ENCODE data around the gene TOLLIP.

Gene TOLLIP

GRCh38 chr11:1229471-1230120 lies 79.8 kb downstream of the TOLLIP start:
- peak; percentile 36 for DNase-seq

- peak; percentile 33 for DNase-seq
These were observed 80.4 kb downstream of the TOLLIP start for GRCh38 chr11:1228921-1229451.

- DNase-seq = peak; percentile 42
These were observed 81.2 kb downstream of the TOLLIP start for GRCh38 chr11:1228101-1228821.

- DNase-seq = peak; percentile 34
These were observed 81.8 kb downstream of the TOLLIP start for GRCh38 chr11:1227551-1228100.

- DNase-seq = peak; percentile 7
These were observed 82.4 kb downstream of the TOLLIP start for GRCh38 chr11:1226986-1227550.

GRCh38 chr11:1226226-1226985 lies 83.0 kb downstream of the TOLLIP start:
- peak; percentile 35 for DNase-seq

GRCh38 chr11:1225386-1226225 lies 83.8 kb downstream of the TOLLIP start:
- peak; percentile 35 for DNase-seq

GRCh38 chr11:1224491-1225385 lies 84.7 kb downstream of the TOLLIP start:
- peak; percentile 42 for DNase-seq

All from right forelimb (tissue), 1 donor.